ENCODE measurements around the gene PPFIBP1.

GRCh38 chr12:27499377-27499776 is 24.6 kb upstream of the PPFIBP1 start:
- TF ChIP-seq, protein P1, sequence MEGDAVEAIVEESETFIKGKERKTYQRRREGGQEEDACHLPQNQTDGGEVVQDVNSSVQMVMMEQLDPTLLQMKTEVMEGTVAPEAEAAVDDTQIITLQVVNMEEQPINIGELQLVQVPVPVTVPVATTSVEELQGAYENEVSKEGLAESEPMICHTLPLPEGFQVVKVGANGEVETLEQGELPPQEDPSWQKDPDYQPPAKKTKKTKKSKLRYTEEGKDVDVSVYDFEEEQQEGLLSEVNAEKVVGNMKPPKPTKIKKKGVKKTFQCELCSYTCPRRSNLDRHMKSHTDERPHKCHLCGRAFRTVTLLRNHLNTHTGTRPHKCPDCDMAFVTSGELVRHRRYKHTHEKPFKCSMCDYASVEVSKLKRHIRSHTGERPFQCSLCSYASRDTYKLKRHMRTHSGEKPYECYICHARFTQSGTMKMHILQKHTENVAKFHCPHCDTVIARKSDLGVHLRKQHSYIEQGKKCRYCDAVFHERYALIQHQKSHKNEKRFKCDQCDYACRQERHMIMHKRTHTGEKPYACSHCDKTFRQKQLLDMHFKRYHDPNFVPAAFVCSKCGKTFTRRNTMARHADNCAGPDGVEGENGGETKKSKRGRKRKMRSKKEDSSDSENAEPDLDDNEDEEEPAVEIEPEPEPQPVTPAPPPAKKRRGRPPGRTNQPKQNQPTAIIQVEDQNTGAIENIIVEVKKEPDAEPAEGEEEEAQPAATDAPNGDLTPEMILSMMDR (IDR thresholded peaks at IDR 0.05; ENCODE audit: insufficient read depth, low read length) = no peak
- TF ChIP-seq GABPA (IDR thresholded peaks at IDR 0.05; ENCODE audit: low read depth) (no peak), REST (IDR thresholded peaks at IDR 0.05; ENCODE audit: insufficient replicate concordance, low read depth) (no peak), POLR2AphosphoS5 (IDR thresholded peaks at IDR 0.05; ENCODE audit: low read depth) (no peak)
